Measurements from ENCODE around the gene CNTD1.

The CNTD1 gene

GRCh38 chr17:42798011-42798382, 664 bp upstream of the CNTD1 start:
- H3K4me2 ChIP-seq (ENCODE audit: low read length, poor library complexity, severe bottlenecking): peak overlapping the region; percentile 81
- no peak overlapping the region for H4K91ac ChIP-seq (ENCODE audit: low read length)
- peak overlapping the region; percentile 19 for H4K8ac ChIP-seq (ENCODE audit: low read length)
- H3K4me1 ChIP-seq (ENCODE audit: control insufficient read depth, insufficient read depth, low read depth, low read length): peaks cover 19% of the 10 kb centered on the region
- H3K36me3 ChIP-seq (ENCODE audit: control insufficient read depth in 1 of 2, insufficient read depth in 2 of 2, low read depth in 1 of 2, low read length in 2 of 2): peaks cover 15 to 24% of the 10 kb centered on the region in 2 experiments
- H3K4ac ChIP-seq (ENCODE audit: low read depth in 1 of 2, low read length in 2 of 2): peak overlapping the region in 1 of 2 experiments; percentile 77
- H3K27me3 ChIP-seq (ENCODE audit: control insufficient read depth in 1 of 2, insufficient read depth in 1 of 2, low read length in 2 of 2): no peaks in the 10 kb centered on the region
- H3K9ac ChIP-seq (ENCODE audit: low read length): peak overlapping the region; percentile 96
- no peak overlapping the region for H2BK120ac ChIP-seq (ENCODE audit: low read depth, low read length)
- H2BK15ac ChIP-seq (ENCODE audit: low read depth, poor library complexity, severe bottlenecking): no peak overlapping the region
- H3K23ac ChIP-seq (ENCODE audit: low read length in 2 of 2): no peak overlapping the region
- peaks cover 18% of the 10 kb centered on the region for H3K79me1 ChIP-seq (replicated peaks; ENCODE audit: low read length, poor library complexity, severe bottlenecking)
- no peak overlapping the region for H3K27ac ChIP-seq (ENCODE audit: low read length, poor library complexity, severe bottlenecking)
- no peak overlapping the region for H2AFZ ChIP-seq (ENCODE audit: low read depth, low read length)
- WGBS: 59% methylated on average over 7 of the region's 10 CpGs
- no peak for DNase-seq
- no peaks in the 10 kb centered on the region for H3K9me3 ChIP-seq (ENCODE audit: control insufficient read depth, low read length)
- H3K4me3 ChIP-seq (ENCODE audit: insufficient read depth in 1 of 2, low read depth in 1 of 2, low read length in 2 of 2): peak overlapping the region; percentile 96 to 99
- no peak overlapping the region for H3K14ac ChIP-seq (ENCODE audit: low read length in 2 of 2)
- no peak overlapping the region for H2BK12ac ChIP-seq (ENCODE audit: low read length in 2 of 2)
- H3K18ac ChIP-seq (ENCODE audit: low read depth in 1 of 2, low read length in 2 of 2): peak overlapping the region in 1 of 2 experiments; percentile 98
- H2BK5ac ChIP-seq (ENCODE audit: low read depth, low read length, poor library complexity, severe bottlenecking): no peak overlapping the region
- H2AK5ac ChIP-seq (ENCODE audit: low read length, severe bottlenecking): no peak overlapping the region

- H2BK120ac ChIP-seq (ENCODE audit: low read depth, low read length): no peak overlapping the region
- no peak overlapping the region for H2BK5ac ChIP-seq (ENCODE audit: low read depth, low read length, poor library complexity, severe bottlenecking)
- no peak overlapping the region for H3K4me3 ChIP-seq (ENCODE audit: insufficient read depth in 1 of 2, low read depth in 1 of 2, low read length in 2 of 2)
- DNase-seq: peak; percentile 22
- H2BK12ac ChIP-seq (ENCODE audit: low read length in 2 of 2): no peak overlapping the region
- no peak overlapping the region for H3K9ac ChIP-seq (ENCODE audit: low read length)
- 100% methylated on average over 1 of the region's 2 CpGs for WGBS
- H4K8ac ChIP-seq (ENCODE audit: low read length): no peak overlapping the region
- H3K27me3 ChIP-seq (ENCODE audit: control insufficient read depth in 1 of 2, insufficient read depth in 1 of 2, low read length in 2 of 2): no peaks in the 10 kb centered on the region
- H2AFZ ChIP-seq (ENCODE audit: low read depth, low read length): no peak overlapping the region
- H3K9me3 ChIP-seq (ENCODE audit: control insufficient read depth, low read length): no peaks in the 10 kb centered on the region
- H3K27ac ChIP-seq (ENCODE audit: low read length, poor library complexity, severe bottlenecking): peak overlapping the region; percentile 40
- peaks cover 0 to 1% of the 10 kb centered on the region in 2 experiments for H3K36me3 ChIP-seq (ENCODE audit: control insufficient read depth in 1 of 2, insufficient read depth in 2 of 2, low read depth in 1 of 2, low read length in 2 of 2)
- H3K14ac ChIP-seq (ENCODE audit: low read length in 2 of 2): no peak overlapping the region
- H3K4me1 ChIP-seq (ENCODE audit: control insufficient read depth, insufficient read depth, low read depth, low read length): peaks cover 7% of the 10 kb centered on the region
- H3K79me1 ChIP-seq (replicated peaks; ENCODE audit: low read length, poor library complexity, severe bottlenecking): peaks cover 2% of the 10 kb centered on the region
- peak overlapping the region; percentile 30 for H3K4me2 ChIP-seq (ENCODE audit: low read length, poor library complexity, severe bottlenecking)
- H3K18ac ChIP-seq (ENCODE audit: low read depth in 1 of 2, low read length in 2 of 2): no peak overlapping the region
- no peak overlapping the region for H4K91ac ChIP-seq (ENCODE audit: low read length)
- H2BK15ac ChIP-seq (ENCODE audit: low read depth, poor library complexity, severe bottlenecking): no peak overlapping the region
- no peak overlapping the region for H2AK5ac ChIP-seq (ENCODE audit: low read length, severe bottlenecking)
- H3K4ac ChIP-seq (ENCODE audit: low read depth in 1 of 2, low read length in 2 of 2): no peak overlapping the region
- H3K23ac ChIP-seq (ENCODE audit: low read length in 2 of 2): no peak overlapping the region
Observed at GRCh38 chr17:42803074-42803883, 4.6 kb downstream of the CNTD1 start.

GRCh38 chr17:42804918-42805367, 6.3 kb downstream of the CNTD1 start:
- Histone ChIP-seq H4K91ac (ENCODE audit: low read length) (no peak overlapping the region), H3K14ac (ENCODE audit: low read length in 2 of 2) (no peak overlapping the region), H3K4me3 (ENCODE audit: insufficient read depth in 1 of 2, low read depth in 1 of 2, low read length in 2 of 2) (no peak overlapping the region), H3K18ac (ENCODE audit: low read depth in 1 of 2, low read length in 2 of 2) (no peak overlapping the region), H3K9ac (ENCODE audit: low read length) (no peak overlapping the region), H3K27me3 (ENCODE audit: control insufficient read depth in 1 of 2, insufficient read depth in 1 of 2, low read length in 2 of 2) (no peaks in the 10 kb centered on the region), H2AK5ac (ENCODE audit: low read length, severe bottlenecking) (no peak overlapping the region), H3K4me1 (ENCODE audit: control insufficient read depth, insufficient read depth, low read depth, low read length) (peaks cover 3% of the 10 kb centered on the region), H3K4me2 (ENCODE audit: low read length, poor library complexity, severe bottlenecking) (no peak overlapping the region), H3K9me3 (ENCODE audit: control insufficient read depth, low read length) (no peaks in the 10 kb centered on the region), H4K8ac (ENCODE audit: low read length) (peak overlapping the region; percentile 20), H3K4ac (ENCODE audit: low read depth in 1 of 2, low read length in 2 of 2) (no peak overlapping the region), H2BK15ac (ENCODE audit: low read depth, poor library complexity, severe bottlenecking) (no peak overlapping the region), H3K36me3 (ENCODE audit: control insufficient read depth in 1 of 2, insufficient read depth in 2 of 2, low read depth in 1 of 2, low read length in 2 of 2) (peaks cover under 1 to 10% of the 10 kb centered on the region in 2 experiments), H3K79me1 (replicated peaks; ENCODE audit: low read length, poor library complexity, severe bottlenecking) (no peaks in the 10 kb centered on the region), H2BK120ac (ENCODE audit: low read depth, low read length) (no peak overlapping the region), H3K27ac (ENCODE audit: low read length, poor library complexity, severe bottlenecking) (no peak overlapping the region), H2BK5ac (ENCODE audit: low read depth, low read length, poor library complexity, severe bottlenecking) (no peak overlapping the region), H3K23ac (ENCODE audit: low read length in 2 of 2) (no peak overlapping the region), H2BK12ac (ENCODE audit: low read length in 2 of 2) (no peak overlapping the region), H2AFZ (ENCODE audit: low read depth, low read length) (no peak overlapping the region)
- WGBS: 93% methylated on average over 1 of the region's 1 CpG
- peak; percentile 46 for DNase-seq

GRCh38 chr17:42806249-42806648, 7.6 kb downstream of the CNTD1 start:
- no peak overlapping the region for H3K14ac ChIP-seq (ENCODE audit: low read length in 2 of 2)
- H3K4me2 ChIP-seq (ENCODE audit: low read length, poor library complexity, severe bottlenecking): no peak overlapping the region
- H3K79me1 ChIP-seq (replicated peaks; ENCODE audit: low read length, poor library complexity, severe bottlenecking): no peaks in the 10 kb centered on the region
- H3K4me1 ChIP-seq (ENCODE audit: control insufficient read depth, insufficient read depth, low read depth, low read length): peaks cover 3% of the 10 kb centered on the region
- H2BK15ac ChIP-seq (ENCODE audit: low read depth, poor library complexity, severe bottlenecking): no peak overlapping the region
- no peaks in the 10 kb centered on the region for H3K27me3 ChIP-seq (ENCODE audit: control insufficient read depth in 1 of 2, insufficient read depth in 1 of 2, low read length in 2 of 2)
- H3K23ac ChIP-seq (ENCODE audit: low read length in 2 of 2): no peak overlapping the region
- no peaks in the 10 kb centered on the region for H3K9me3 ChIP-seq (ENCODE audit: control insufficient read depth, low read length)
- no peak overlapping the region for H2BK12ac ChIP-seq (ENCODE audit: low read length in 2 of 2)
- H2BK5ac ChIP-seq (ENCODE audit: low read depth, low read length, poor library complexity, severe bottlenecking): no peak overlapping the region
- no peak overlapping the region for H3K4ac ChIP-seq (ENCODE audit: low read depth in 1 of 2, low read length in 2 of 2)
- no peak for DNase-seq
- H2BK120ac ChIP-seq (ENCODE audit: low read depth, low read length): no peak overlapping the region
- H2AK5ac ChIP-seq (ENCODE audit: low read length, severe bottlenecking): no peak overlapping the region
- H3K18ac ChIP-seq (ENCODE audit: low read depth in 1 of 2, low read length in 2 of 2): no peak overlapping the region
- H3K36me3 ChIP-seq (ENCODE audit: control insufficient read depth in 1 of 2, insufficient read depth in 2 of 2, low read depth in 1 of 2, low read length in 2 of 2): peaks cover 10 to 14% of the 10 kb centered on the region in 2 experiments
- no peak overlapping the region for H4K8ac ChIP-seq (ENCODE audit: low read length)
- 83% methylated on average over 1 of the region's 1 CpG for WGBS
- H3K4me3 ChIP-seq (ENCODE audit: insufficient read depth in 1 of 2, low read depth in 1 of 2, low read length in 2 of 2): no peak overlapping the region
- no peak overlapping the region for H3K9ac ChIP-seq (ENCODE audit: low read length)
- H4K91ac ChIP-seq (ENCODE audit: low read length): no peak overlapping the region
- H2AFZ ChIP-seq (ENCODE audit: low read depth, low read length): no peak overlapping the region
- H3K27ac ChIP-seq (ENCODE audit: low read length, poor library complexity, severe bottlenecking): no peak overlapping the region

All from mesenchymal stem cell (in vitro differentiated cells and primary cell).